Activated CD4-positive, alpha-beta T cell treated with anti-CD3 and anti-CD28 coated beads, Interleukin-2, amount 10 ng/mL, durations not matched to agents 24 days and 14 days (primary cell): ENCODE results near the gene PTGFRN. TPM values are rescaled to one million over a fixed set of nuclear protein-coding genes. Genes with fewer than 3 reads are reported as not detected.

Experiments used
- DNase-seq: peaks from one replicate; pipeline ENCODE4 v3.0.0; 2022
- H3K27ac Mint-ChIP-seq: one replicate; pipeline ENCODE4 v1.8.0; 2022; ENCODE audit warnings: mild to moderate bottlenecking, mixed read lengths
- H3K27me3 Mint-ChIP-seq: one replicate; pipeline ENCODE4 v1.8.0; 2022; ENCODE audit warnings: mixed read lengths
- H3K36me3 Mint-ChIP-seq: one replicate; pipeline ENCODE4 v1.8.0; 2022; ENCODE audit warnings: low read depth, mild to moderate bottlenecking, mixed read lengths
- H3K4me1 Mint-ChIP-seq: one replicate; pipeline ENCODE4 v1.8.0; 2021; ENCODE audit warnings: mixed read lengths
- H3K4me3 Mint-ChIP-seq: one replicate; pipeline ENCODE4 v1.8.0; 2022; ENCODE audit warnings: mild to moderate bottlenecking, moderate library complexity, mixed read lengths
- H3K9me3 Mint-ChIP-seq: one replicate; pipeline ENCODE4 v1.8.0; 2021; ENCODE audit warnings: mixed read lengths
- intact Hi-C: fragments of 100-400 bp; cut with micrococcal nuclease; formaldehyde crosslinking; loops from one replicate; pipeline ENCODE4 v1.15.1; 2023
- total RNA-seq: library from RNA; stranded (reverse); gene quantifications from 2 replicates; pipeline ENCODE4 v1.2.3, GENCODE V29; 2022

Gene PTGFRN
- total RNA-seq, 1 donor from 2014 or later: 35.6 TPM

DNA sequence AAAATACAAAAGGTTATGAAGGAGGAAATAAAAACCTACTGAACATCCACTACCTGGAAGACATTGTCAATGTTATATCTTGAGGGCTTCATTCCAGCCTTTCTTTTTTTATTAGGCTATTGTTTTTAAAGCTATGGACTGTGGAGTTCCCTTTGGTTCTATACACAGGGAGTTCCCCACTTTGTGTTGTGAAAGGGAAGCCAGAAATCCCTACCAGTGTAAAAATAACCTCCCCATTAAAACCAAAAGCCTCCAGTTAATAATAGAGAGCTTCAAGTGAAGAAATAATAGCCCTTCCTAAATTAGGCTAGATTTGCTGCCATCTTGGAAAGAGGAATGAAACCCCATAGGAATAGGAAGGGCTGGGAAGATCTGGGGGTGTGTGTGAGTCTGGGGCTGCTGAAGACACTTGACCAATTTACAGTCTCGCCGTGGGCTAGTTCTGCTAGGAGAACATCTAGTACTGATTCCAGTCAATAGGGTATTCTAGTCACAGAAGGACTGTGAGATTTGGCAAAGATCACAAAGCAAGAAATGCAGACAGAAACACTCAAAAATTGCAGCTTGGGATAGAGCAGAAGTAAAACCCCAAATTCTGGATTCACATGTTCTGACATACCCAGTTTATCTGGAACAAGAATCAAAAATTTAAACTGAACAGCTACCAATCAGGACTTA is 32.4 kb upstream of the PTGFRN start:
- Mint-ChIP-seq H3K27me3 (no peaks in the 10 kb centered on the region), H3K36me3 (no peaks in the 10 kb centered on the region), H3K9me3 (peaks cover 3% of the 10 kb centered on the region), H3K27ac (no peak overlapping the region), H3K4me3 (no peak overlapping the region), H3K4me1 (peaks cover 28% of the 10 kb centered on the region)
- DNase-seq: no peak
- intact Hi-C loops: loop anchor here (5.0 kb wide), 2 partner anchors 35 to 305 kb away; partner anchors contain the start of gene CD58

DNA sequence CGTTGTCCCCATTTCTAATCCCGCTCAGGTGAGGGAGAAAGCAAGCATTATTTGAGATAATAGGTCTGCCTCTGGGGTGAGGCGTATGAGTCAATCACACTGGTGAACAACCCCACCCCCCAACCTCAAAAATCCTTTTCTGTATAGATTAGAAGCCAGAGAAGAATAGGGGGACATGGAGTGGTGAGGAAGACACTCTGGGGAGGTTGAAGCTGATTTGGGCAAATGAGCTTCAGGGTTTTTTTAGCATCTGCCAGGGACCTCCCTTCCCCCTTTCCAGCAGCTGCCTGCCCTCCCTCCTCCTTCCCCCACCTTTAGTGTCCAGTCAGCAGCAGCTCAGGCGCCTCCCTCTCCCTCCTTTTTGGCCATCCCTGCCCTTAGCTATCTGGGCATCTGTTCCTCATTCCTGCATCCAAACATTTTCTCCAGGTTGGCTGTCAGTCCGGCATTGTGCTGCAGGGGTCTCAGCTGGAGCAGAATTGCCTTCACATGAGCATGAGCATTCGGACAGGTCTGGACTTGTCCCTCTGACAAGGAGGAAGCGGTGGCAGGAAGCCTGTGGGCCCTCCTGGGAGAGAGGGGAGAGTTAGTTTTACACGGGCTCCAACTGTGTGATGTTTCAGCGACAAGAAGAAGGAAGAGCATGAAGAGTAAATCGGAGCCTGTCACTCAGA is 30.8 kb upstream of the PTGFRN start:
- no peak overlapping the region for H3K4me3 Mint-ChIP-seq
- no peak overlapping the region for H3K27ac Mint-ChIP-seq
- peaks cover 26% of the 10 kb centered on the region for H3K4me1 Mint-ChIP-seq
- DNase-seq: peak; percentile 69
- no peaks in the 10 kb centered on the region for H3K36me3 Mint-ChIP-seq
- no peaks in the 10 kb centered on the region for H3K27me3 Mint-ChIP-seq
- H3K9me3 Mint-ChIP-seq: no peaks in the 10 kb centered on the region
- intact Hi-C loops: loop anchor here (1.0 to 5.0 kb wide), 7 partner anchors 33 to 307 kb away; partner anchors contain the start of genes CD58 and TTF2

DNA sequence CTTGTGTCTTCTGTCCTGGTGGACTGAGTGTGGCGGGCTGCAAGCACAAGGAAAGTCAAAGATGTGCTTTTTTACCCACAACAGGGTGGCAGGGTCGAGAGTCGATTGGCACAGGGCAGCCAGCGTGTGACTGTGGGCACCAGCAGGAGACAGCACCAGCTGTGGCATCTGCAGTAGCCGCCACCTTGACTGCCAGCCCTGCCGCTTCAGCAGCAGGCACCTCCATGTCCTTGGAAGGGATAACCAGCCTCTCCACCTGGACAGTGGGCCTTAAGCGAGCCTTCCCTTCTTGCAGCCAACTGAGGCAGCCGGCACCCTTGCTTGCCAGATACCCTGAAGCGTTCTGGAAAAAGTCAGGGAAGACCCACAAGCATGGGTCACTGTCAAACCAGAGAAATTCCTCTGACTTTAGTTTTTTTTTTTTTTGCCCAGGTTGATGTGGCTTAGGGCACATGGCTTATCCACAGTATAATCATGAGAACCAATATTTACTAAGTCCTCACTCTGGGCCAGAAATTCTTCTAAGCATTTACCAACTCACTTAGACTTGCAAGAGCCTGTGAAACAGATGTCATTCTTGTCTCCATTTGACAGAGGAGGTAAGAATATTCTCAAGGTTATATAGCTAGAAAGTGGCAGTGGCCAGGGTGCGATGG is 30.1 kb upstream of the PTGFRN start:
- intact Hi-C loops: loop anchor here (2.0 to 5.0 kb wide), 6 partner anchors 33 to 307 kb away; partner anchors contain the start of genes CD58 and TTF2
- Mint-ChIP-seq H3K4me3 (no peak overlapping the region), H3K27me3 (no peaks in the 10 kb centered on the region), H3K27ac (no peak overlapping the region), H3K4me1 (peaks cover 26% of the 10 kb centered on the region), H3K9me3 (no peaks in the 10 kb centered on the region), H3K36me3 (no peaks in the 10 kb centered on the region)
- DNase-seq: no peak

DNA sequence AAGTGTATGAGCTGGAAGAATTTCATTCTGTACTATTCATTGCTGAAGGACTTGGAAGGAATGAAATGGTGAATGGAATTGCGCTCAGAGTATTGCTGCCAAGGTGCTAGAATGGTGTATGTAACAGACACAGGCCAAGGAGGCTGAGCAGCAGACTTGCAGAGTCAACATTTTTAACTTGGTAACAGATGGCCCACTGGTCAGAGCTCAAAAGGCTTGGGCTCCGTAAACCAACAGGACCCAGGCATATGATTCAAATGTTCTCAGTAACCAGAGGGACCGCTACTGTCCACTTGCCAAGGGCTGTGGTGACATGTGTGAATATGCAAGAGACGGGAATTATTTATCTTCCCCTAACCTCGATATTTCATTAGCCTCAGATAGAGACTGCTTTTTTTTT is 28.8 kb upstream of the PTGFRN start:
- Mint-ChIP-seq H3K27me3 (no peaks in the 10 kb centered on the region), H3K36me3 (no peaks in the 10 kb centered on the region), H3K9me3 (peaks cover 8% of the 10 kb centered on the region), H3K27ac (no peak overlapping the region), H3K4me3 (no peak overlapping the region), H3K4me1 (peaks cover 29% of the 10 kb centered on the region)
- intact Hi-C loops: no loop called here
- DNase-seq: no peak

DNA sequence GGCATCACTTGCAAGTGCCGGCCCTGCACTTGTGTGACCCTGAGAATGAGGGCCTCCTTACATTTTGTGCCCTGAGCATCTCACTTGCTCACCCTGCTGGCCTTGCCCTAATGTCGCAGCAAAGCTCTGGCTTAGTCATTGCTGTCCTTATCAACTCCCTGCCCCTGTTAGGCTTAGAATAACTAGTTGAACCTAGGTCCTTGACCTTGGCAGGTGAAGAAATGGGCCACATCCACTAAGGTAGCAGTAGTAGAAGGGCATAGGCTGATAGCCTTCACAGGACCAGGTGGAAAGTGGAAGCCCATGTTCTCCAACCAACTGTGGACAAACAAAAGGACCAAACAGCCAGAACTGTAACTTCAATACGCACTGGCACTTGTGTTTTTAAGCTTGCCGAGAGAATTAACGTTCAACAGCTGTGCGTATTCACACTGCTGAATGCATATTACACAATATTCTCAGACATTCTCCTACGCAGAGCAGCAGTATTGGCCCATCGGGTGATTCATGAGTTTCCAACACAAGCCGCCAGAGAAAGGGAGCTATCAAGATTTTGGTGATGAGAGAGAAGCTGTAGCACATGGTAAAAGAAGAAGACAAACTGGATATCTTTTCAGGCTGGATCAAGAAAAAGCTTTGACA is 27.7 kb upstream of the PTGFRN start:
- Mint-ChIP-seq H3K4me3 (no peak overlapping the region), H3K4me1 (peaks cover 28% of the 10 kb centered on the region), H3K27ac (no peak overlapping the region), H3K9me3 (peaks cover 9% of the 10 kb centered on the region), H3K27me3 (no peaks in the 10 kb centered on the region), H3K36me3 (no peaks in the 10 kb centered on the region)
- intact Hi-C loops: loop anchor here (1.0 kb wide), 1 partner anchor 145 kb away; no protein-coding TSS in a partner anchor
- peak; percentile 82 for DNase-seq

DNA sequence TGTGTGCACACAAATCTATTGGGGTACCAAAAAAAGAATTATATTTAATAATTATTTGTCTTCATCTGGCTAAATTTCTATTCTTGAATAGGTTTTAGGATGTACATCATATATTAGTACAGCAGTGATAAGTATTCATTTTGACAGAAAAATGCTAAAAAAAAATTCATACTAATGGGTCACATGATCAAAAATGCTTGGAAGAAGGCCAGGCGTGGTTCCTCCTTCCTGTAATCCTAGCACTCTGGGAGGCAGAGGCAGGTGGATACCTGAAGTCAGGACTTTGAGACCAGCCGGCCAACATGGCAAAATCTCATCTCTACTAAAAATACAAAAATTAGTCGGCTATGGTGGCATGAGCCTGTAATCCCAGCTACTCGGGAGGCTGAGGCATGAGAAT is 26.9 kb upstream of the PTGFRN start:
- intact Hi-C loops: loop anchor here (1.0 kb wide), 1 partner anchor 146 kb away; no protein-coding TSS in a partner anchor
- Mint-ChIP-seq H3K27ac (no peak overlapping the region), H3K4me3 (no peak overlapping the region), H3K4me1 (peaks cover 28% of the 10 kb centered on the region), H3K9me3 (peaks cover 9% of the 10 kb centered on the region), H3K27me3 (no peaks in the 10 kb centered on the region), H3K36me3 (no peaks in the 10 kb centered on the region)
- DNase-seq: no peak

DNA sequence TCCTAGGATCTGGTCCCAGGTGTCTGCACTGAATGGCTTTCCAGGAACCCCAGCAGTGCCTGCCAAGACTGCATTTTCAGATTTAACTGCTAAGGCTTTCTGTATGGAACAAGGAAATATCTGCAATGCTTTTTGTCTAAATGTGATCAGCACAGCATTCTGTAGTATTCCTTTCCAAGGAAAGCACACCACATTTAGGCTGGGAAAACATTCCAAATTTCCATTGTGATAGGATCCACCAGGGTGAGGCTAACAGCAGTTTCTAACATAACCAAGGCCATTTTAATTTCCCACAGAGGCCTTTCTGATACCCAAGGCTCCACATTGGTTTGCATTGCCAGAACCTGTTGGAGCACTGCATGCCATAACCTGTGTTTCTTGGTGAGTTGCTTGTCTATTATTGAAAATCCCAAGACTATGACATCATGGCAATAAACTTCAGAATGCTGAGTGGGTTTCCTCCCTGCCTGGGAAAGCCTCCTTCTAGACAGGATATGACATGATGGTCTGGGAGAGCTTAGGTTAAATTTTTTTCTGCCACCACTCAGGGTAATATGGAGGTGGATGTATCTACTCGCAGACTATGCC is 23.3 kb upstream of the PTGFRN start:
- intact Hi-C loops: no loop called here
- no peak overlapping the region for H3K4me3 Mint-ChIP-seq
- H3K27ac Mint-ChIP-seq: no peak overlapping the region
- DNase-seq: no peak
- no peaks in the 10 kb centered on the region for H3K27me3 Mint-ChIP-seq
- H3K4me1 Mint-ChIP-seq: peaks cover 28% of the 10 kb centered on the region
- H3K36me3 Mint-ChIP-seq: no peaks in the 10 kb centered on the region
- H3K9me3 Mint-ChIP-seq: peaks cover 9% of the 10 kb centered on the region

DNA sequence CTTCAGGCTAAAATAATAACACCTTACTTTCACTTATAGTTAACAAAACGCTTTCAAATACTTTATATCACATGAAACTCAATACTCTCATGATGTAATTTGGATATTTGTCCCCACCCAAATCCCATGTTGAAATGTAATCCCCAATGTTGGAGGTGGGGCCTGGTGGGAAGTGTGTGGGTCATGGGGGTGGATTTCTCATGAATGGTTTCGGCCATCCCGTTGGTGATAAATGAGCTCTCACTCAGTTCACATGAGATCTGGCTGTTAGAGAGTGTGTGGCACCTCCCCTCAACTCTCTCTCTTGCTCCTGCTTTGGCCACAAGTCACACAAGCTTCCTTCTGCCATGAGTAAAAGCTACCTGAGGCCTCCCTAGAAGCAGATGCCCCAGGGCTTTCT is 22.5 kb upstream of the PTGFRN start:
- H3K9me3 Mint-ChIP-seq: peaks cover 9% of the 10 kb centered on the region
- H3K27me3 Mint-ChIP-seq: peaks cover 1% of the 10 kb centered on the region
- intact Hi-C loops: no loop called here
- no peak overlapping the region for H3K27ac Mint-ChIP-seq
- no peaks in the 10 kb centered on the region for H3K36me3 Mint-ChIP-seq
- no peak overlapping the region for H3K4me3 Mint-ChIP-seq
- H3K4me1 Mint-ChIP-seq: peaks cover 21% of the 10 kb centered on the region
- DNase-seq: no peak

DNA sequence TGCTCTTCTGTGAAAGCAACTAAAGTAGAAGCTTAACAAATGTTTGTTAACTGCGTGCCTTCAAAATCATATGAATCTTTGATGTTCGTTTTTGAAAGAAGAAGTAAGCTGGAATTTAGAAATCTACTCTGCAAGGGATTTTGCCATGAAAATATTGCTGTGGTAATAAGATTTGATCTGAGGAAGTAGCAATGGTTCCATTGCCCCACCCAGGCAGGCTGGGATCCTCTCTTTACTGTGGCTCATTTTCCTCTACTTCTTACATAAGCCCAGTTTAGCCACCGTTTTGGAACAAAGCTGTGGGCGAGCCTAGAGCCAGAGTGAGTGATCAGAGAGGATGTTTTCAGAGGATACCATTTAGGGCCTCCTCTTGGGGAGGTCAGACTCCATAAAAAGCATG is 20.3 kb upstream of the PTGFRN start:
- peaks cover 18% of the 10 kb centered on the region for H3K9me3 Mint-ChIP-seq
- H3K27me3 Mint-ChIP-seq: peaks cover 1% of the 10 kb centered on the region
- intact Hi-C loops: no loop called here
- no peaks in the 10 kb centered on the region for H3K36me3 Mint-ChIP-seq
- H3K4me3 Mint-ChIP-seq: no peak overlapping the region
- H3K4me1 Mint-ChIP-seq: peaks cover 14% of the 10 kb centered on the region
- DNase-seq: no peak
- no peak overlapping the region for H3K27ac Mint-ChIP-seq

DNA sequence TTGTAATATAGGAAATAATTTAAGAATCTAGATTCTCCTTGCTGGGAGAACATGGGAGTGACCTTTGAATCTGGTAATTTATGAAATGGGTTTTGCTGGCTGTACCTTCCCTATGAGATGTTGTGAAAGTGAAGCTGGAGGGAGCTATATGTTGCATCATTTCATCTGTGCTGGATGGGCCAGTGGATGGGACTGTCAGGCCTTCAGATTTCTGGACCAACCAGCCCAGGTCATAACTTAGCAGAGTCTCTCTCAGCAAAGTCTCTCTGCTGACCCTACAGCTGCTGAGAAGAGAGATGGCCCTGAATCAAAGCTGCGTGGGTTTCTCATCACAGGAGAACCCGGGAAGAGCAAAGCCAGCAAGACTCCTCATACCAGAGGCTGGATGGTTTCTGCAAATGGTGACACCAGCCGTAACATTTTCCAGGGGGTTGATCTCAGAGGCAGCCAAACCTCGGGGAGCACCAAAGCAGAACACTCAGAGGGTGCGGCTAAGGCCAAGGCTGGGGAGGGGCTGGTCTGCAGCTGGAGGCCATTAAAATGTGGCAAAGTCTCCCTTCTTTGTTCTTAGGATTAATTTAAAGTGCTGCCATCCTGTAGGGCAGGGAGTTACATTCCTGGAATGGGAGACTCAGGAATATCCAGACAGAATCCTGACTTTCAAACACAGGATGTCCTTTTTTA is 18.2 kb upstream of the PTGFRN start:
- intact Hi-C loops: no loop called here
- no peak for DNase-seq
- H3K4me1 Mint-ChIP-seq: peaks cover 5% of the 10 kb centered on the region
- H3K36me3 Mint-ChIP-seq: peaks cover 4% of the 10 kb centered on the region
- H3K27me3 Mint-ChIP-seq: peaks cover 1% of the 10 kb centered on the region
- H3K27ac Mint-ChIP-seq: no peak overlapping the region
- peaks cover 17% of the 10 kb centered on the region for H3K9me3 Mint-ChIP-seq
- H3K4me3 Mint-ChIP-seq: no peak overlapping the region

DNA sequence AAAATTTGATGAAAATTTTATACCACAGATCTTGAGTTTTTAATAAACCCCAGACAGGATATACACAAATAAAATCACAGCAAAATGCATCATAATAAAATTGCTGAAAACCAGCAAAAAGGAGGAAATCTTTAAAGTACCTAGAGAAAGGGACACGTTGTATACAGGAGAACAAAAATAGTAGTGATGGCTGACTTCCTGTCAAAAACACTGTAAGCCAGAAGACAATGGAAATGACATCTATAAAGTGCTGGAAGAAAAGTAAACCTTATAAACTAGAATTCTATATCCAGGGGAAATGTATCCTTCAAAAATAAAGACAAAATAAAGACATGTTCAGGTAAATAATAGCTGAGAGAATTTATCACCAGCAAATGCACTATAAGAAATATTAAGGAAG is 14.6 kb upstream of the PTGFRN start:
- H3K4me1 Mint-ChIP-seq: peaks cover 3% of the 10 kb centered on the region
- H3K27ac Mint-ChIP-seq: no peak overlapping the region
- peaks cover 4% of the 10 kb centered on the region for H3K36me3 Mint-ChIP-seq
- peaks cover 1% of the 10 kb centered on the region for H3K27me3 Mint-ChIP-seq
- intact Hi-C loops: no loop called here
- peaks cover 21% of the 10 kb centered on the region for H3K9me3 Mint-ChIP-seq
- DNase-seq: no peak
- H3K4me3 Mint-ChIP-seq: no peak overlapping the region

DNA sequence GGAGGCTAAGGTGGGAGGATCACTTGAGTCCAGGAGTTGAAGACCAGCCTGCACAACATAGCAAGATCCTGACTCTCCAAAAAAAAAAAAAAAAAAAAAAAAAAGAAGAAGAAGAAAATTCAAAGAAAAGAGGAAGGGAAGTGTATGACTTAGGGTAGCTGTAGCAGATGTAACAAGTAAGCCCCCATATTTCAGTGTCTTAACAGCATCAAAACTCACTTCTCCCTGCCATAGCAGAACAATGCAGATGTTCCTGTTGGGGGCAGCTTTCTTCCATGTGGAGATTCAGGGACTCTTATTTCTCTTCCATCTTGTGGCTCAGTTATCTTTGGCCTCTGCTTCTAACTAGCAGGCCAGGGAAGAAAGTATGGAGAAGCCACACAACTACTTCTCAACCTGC is 10.2 kb upstream of the PTGFRN start:
- peaks cover 4% of the 10 kb centered on the region for H3K36me3 Mint-ChIP-seq
- no peak for DNase-seq
- H3K4me1 Mint-ChIP-seq: no peaks in the 10 kb centered on the region
- peaks cover 11% of the 10 kb centered on the region for H3K9me3 Mint-ChIP-seq
- no peak overlapping the region for H3K27ac Mint-ChIP-seq
- intact Hi-C loops: no loop called here
- no peak overlapping the region for H3K4me3 Mint-ChIP-seq
- H3K27me3 Mint-ChIP-seq: peaks cover 12% of the 10 kb centered on the region
